Mesenchymal stem cell (in vitro differentiated cells and primary cell): ENCODE measurements around the gene ACSM5.

Experiments
- DNase-seq: peaks from one replicate; pipeline ENCODE4 v3.0.0-alpha.2; 2013
- H2AFZ ChIP-seq: one replicate; pipeline ENCODE4 v1.6.1; 2013; ENCODE audit warnings: low read depth, mild to moderate bottlenecking, control low read depth, inconsistent platforms, low read length, moderate library complexity
- H2AK5ac ChIP-seq: 2 replicates; pipeline ENCODE4 v1.6.1; 2013; ENCODE audit warnings: low read length, moderate library complexity, mild to moderate bottlenecking, inconsistent platforms; ENCODE audit not compliant: severe bottlenecking
- H2BK120ac ChIP-seq: one replicate; pipeline ENCODE4 v1.6.1; 2013; ENCODE audit warnings: low read depth, mild to moderate bottlenecking, inconsistent platforms, low read length, moderate library complexity
- H2BK12ac ChIP-seq, 2 experiments: one replicate each; pipeline ENCODE4 v1.6.1; 2013; ENCODE audit warnings: inconsistent platforms in 2 of 2, low read length in 2 of 2, mild to moderate bottlenecking in 2 of 2, moderate library complexity in 2 of 2, control low read depth in 1 of 2
- H2BK15ac ChIP-seq: one replicate; pipeline ENCODE4 v1.6.1; 2013; ENCODE audit warnings: mild to moderate bottlenecking, low read depth, inconsistent platforms; ENCODE audit not compliant: poor library complexity, severe bottlenecking
- H2BK5ac ChIP-seq: 2 replicates; pipeline ENCODE4 v1.6.1; 2013; ENCODE audit warnings: low read depth, mild to moderate bottlenecking, low read length, control low read depth, inconsistent platforms; ENCODE audit not compliant: poor library complexity, severe bottlenecking
- H3K14ac ChIP-seq, 2 experiments: one replicate each; pipeline ENCODE4 v1.6.1; 2013; ENCODE audit warnings: inconsistent platforms in 2 of 2, low read length in 2 of 2, control low read depth in 1 of 2, mild to moderate bottlenecking in 1 of 2, moderate library complexity in 1 of 2
- H3K18ac ChIP-seq, 2 experiments: one replicate each; pipeline ENCODE4 v1.6.1; 2013; ENCODE audit warnings: inconsistent platforms in 2 of 2, low read length in 2 of 2, control low read depth in 1 of 2, low read depth in 1 of 2, mild to moderate bottlenecking in 1 of 2
- H3K23ac ChIP-seq, 2 experiments: one replicate each; pipeline ENCODE4 v1.6.1; 2013; ENCODE audit warnings: inconsistent platforms in 2 of 2, low read length in 2 of 2, mild to moderate bottlenecking in 2 of 2, moderate library complexity in 2 of 2, control low read depth in 1 of 2
- H3K27ac ChIP-seq: 2 replicates; pipeline ENCODE4 v1.5.1; 2013; ENCODE audit warnings: mild to moderate bottlenecking, moderate library complexity, low read length, control low read depth, inconsistent platforms; ENCODE audit not compliant: poor library complexity, severe bottlenecking
- H3K27me3 ChIP-seq, 2 experiments: 2 replicates each; pipeline versions ENCODE4 v1.6.1 to v1.7.0; 2013; ENCODE audit warnings: low read length in 2 of 2, mild to moderate bottlenecking in 2 of 2, moderate library complexity in 2 of 2, control low read depth in 1 of 2, inconsistent platforms in 1 of 2; ENCODE audit not compliant: control insufficient read depth in 1 of 2, insufficient read depth in 1 of 2
- H3K36me3 ChIP-seq, 2 experiments: 2 replicates each; pipeline versions ENCODE4 v1.6.1 to v1.7.0; 2013; ENCODE audit warnings: low read length in 2 of 2, control low read depth in 1 of 2, inconsistent platforms in 1 of 2, low read depth in 1 of 2, mild to moderate bottlenecking in 1 of 2; ENCODE audit not compliant: insufficient read depth in 2 of 2, control insufficient read depth in 1 of 2
- H3K4ac ChIP-seq, 2 experiments: one replicate each; pipeline ENCODE4 v1.6.1; 2013; ENCODE audit warnings: inconsistent platforms in 2 of 2, low read length in 2 of 2, mild to moderate bottlenecking in 2 of 2, moderate library complexity in 2 of 2, control low read depth in 1 of 2, low read depth in 1 of 2
- H3K4me1 ChIP-seq: 2 replicates; pipeline ENCODE4 v1.6.1; 2013; ENCODE audit warnings: low read depth, low read length, control low read depth; ENCODE audit not compliant: control insufficient read depth, insufficient read depth
- H3K4me2 ChIP-seq: 2 replicates; pipeline ENCODE4 v1.6.1; 2013; ENCODE audit warnings: low read length, mild to moderate bottlenecking, inconsistent platforms; ENCODE audit not compliant: poor library complexity, severe bottlenecking
- H3K4me3 ChIP-seq, 2 experiments: 2 replicates each; pipeline versions ENCODE4 v1.5.1 to v1.7.0; 2013; ENCODE audit warnings: low read length in 2 of 2, mild to moderate bottlenecking in 2 of 2, control low read depth in 1 of 2, low read depth in 1 of 2; ENCODE audit not compliant: insufficient read depth in 1 of 2
- H3K79me1 ChIP-seq: replicated peaks from 2 replicates; pipeline ENCODE4 v1.6.1; 2013; ENCODE audit warnings: mild to moderate bottlenecking, control low read depth, low read length, inconsistent platforms; ENCODE audit not compliant: poor library complexity, severe bottlenecking
- H3K9ac ChIP-seq: 2 replicates; pipeline ENCODE4 v1.7.0; 2013; ENCODE audit warnings: mild to moderate bottlenecking, low read length, moderate library complexity
- H3K9me3 ChIP-seq: 2 replicates; pipeline ENCODE4 v1.7.0; 2013; ENCODE audit warnings: mild to moderate bottlenecking, low read length; ENCODE audit not compliant: control insufficient read depth
- H4K8ac ChIP-seq: one replicate; pipeline ENCODE4 v1.6.1; 2013; ENCODE audit warnings: inconsistent platforms, mild to moderate bottlenecking, low read length, moderate library complexity
- H4K91ac ChIP-seq: one replicate; pipeline ENCODE4 v1.6.1; 2013; ENCODE audit warnings: mild to moderate bottlenecking, low read length, inconsistent platforms
- WGBS: methylation state at CpG from one replicate; pipeline ENCODE4 v1.1.7; 2013; ENCODE audit warnings: mixed read lengths; 5-methylcytosine and 5-hydroxymethylcytosine counted together

The ACSM5 gene

DNA sequence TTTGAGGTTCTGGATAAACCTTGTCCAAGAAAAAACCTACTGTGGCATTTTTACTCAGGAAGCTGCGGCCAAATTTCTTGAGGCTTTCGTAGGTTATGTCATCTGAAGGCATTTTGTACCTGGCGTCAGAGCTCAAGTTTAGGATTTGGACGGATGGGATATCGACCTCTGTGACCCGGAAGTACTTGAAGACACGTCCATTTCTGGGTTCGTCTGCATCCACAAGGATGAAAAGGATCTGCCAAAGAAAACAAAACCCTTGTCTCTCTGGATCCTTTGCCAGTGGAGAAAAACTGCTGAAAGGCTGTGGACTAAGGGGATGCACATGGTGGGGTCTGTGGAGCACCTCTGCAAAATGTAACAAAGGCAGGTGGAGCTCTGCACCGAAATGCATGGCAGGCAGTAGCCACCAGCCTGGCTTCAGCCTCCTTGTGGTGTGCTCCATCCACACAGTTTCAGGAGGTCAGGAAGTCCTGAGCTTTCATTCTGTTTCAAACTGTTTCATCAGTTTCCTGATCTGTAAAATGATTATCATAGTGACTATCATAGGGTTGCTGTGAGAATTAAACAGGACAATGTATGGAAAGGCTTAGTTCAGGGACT, 39.8 kb upstream of the ACSM5 start:
- Histone ChIP-seq H3K4me2 (no peak overlapping the region), H3K4ac (no peak overlapping the region), H2AK5ac (no peak overlapping the region), H3K27me3 (peaks cover 0 to 18% of the 10 kb centered on the region in 2 experiments), H3K9ac (no peak overlapping the region), H2AFZ (no peak overlapping the region), H3K27ac (no peak overlapping the region), H3K18ac (no peak overlapping the region), H3K4me3 (no peak overlapping the region), H3K9me3 (no peaks in the 10 kb centered on the region), H4K91ac (no peak overlapping the region), H2BK12ac (no peak overlapping the region), H3K36me3 (no peaks in the 10 kb centered on the region), H2BK120ac (no peak overlapping the region), H2BK5ac (no peak overlapping the region), H3K4me1 (no peaks in the 10 kb centered on the region), H2BK15ac (no peak overlapping the region), H3K14ac (no peak overlapping the region), H3K79me1 (no peaks in the 10 kb centered on the region), H3K23ac (no peak overlapping the region), H4K8ac (no peak overlapping the region)
- no peak for DNase-seq
- 77% methylated on average over 9 of the region's 9 CpGs for WGBS

DNA sequence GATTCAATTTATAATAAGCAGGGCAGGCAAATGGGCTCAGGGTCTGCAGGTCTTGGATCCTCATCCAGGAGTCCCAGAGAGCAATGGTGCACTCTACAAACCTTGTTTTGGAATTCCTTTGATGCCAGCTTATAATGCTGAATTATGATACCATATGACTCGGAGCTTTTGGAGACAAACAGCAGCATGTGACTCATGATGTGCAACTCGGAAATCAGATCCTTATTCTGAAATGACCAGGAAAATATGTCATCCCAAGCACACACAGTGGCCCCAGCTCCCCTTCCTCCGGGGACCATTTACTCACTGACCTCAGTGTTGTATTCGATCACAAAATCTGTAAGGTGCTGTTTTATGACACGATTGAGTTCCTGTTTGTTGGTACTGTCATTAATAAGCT, 36.6 kb upstream of the ACSM5 start:
- Histone ChIP-seq H3K27me3 (peaks cover 0 to 30% of the 10 kb centered on the region in 2 experiments), H3K4ac (no peak overlapping the region), H2BK15ac (no peak overlapping the region), H2AFZ (no peak overlapping the region), H4K8ac (no peak overlapping the region), H3K4me3 (no peak overlapping the region), H2BK120ac (no peak overlapping the region), H2AK5ac (no peak overlapping the region), H3K18ac (no peak overlapping the region), H3K4me1 (no peaks in the 10 kb centered on the region), H3K79me1 (no peaks in the 10 kb centered on the region), H2BK12ac (no peak overlapping the region), H3K36me3 (no peaks in the 10 kb centered on the region), H4K91ac (no peak overlapping the region), H3K23ac (no peak overlapping the region), H3K27ac (no peak overlapping the region), H2BK5ac (no peak overlapping the region), H3K14ac (no peak overlapping the region), H3K4me2 (no peak overlapping the region), H3K9me3 (no peaks in the 10 kb centered on the region), H3K9ac (no peak overlapping the region)
- DNase-seq: no peak
- WGBS: 63% methylated on average over 3 of the region's 5 CpGs

DNA sequence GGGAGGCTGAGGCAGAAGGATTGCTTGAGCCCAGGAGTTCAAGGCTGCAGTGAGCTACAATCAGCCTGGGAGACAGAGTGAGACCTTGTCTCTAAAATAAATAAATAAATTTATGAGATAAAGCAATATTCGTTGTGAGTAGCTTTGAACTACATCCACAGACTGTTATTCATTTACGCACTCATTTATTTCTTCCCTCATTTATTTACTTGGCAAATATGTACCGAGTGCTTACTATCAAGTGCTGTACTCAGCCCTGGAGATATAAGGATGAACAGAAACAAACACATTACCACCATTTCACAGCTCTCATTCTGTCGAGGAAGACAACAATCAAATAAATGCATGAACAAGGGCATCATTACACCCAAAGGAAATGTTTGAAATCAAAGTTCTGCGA, 32.2 kb upstream of the ACSM5 start:
- Histone ChIP-seq H2AFZ (no peak overlapping the region), H3K27me3 (peaks cover 0 to 38% of the 10 kb centered on the region in 2 experiments), H3K9me3 (no peaks in the 10 kb centered on the region), H3K4me2 (no peak overlapping the region), H2BK120ac (no peak overlapping the region), H3K4me1 (peaks cover 3% of the 10 kb centered on the region), H3K36me3 (no peaks in the 10 kb centered on the region), H3K9ac (no peak overlapping the region), H2BK5ac (no peak overlapping the region), H2BK15ac (no peak overlapping the region), H3K23ac (no peak overlapping the region), H2AK5ac (no peak overlapping the region), H3K79me1 (no peaks in the 10 kb centered on the region), H3K27ac (no peak overlapping the region), H3K18ac (no peak overlapping the region), H3K4me3 (no peak overlapping the region), H2BK12ac (no peak overlapping the region), H3K4ac (no peak overlapping the region), H4K91ac (no peak overlapping the region), H4K8ac (no peak overlapping the region), H3K14ac (no peak overlapping the region)
- DNase-seq: no peak
- WGBS: 87% methylated on average over 4 of the region's 5 CpGs

DNA sequence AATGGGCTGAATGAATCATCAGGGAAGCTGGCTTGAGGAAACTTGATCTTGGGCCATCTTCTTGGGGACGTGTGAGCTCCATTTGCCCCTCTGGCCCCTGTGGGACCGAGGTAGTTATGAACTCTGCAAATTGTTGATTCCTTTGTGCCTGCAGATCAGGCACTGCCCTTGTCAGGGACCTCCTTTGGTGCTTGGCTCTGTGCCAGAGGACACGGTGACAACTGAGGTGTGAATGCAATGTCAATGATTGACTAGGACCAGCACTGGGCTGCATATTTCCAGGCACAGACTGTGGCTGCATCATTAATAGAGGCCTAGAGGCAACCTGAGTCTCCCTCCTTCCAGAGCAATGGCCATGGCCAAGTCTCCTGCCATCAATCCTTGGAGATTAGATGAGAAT, 28.6 kb upstream of the ACSM5 start:
- H3K14ac ChIP-seq: no peak overlapping the region
- H3K9me3 ChIP-seq: no peaks in the 10 kb centered on the region
- H3K27me3 ChIP-seq: peaks cover 9 to 40% of the 10 kb centered on the region in 2 experiments
- no peak overlapping the region for H3K4me3 ChIP-seq
- no peak overlapping the region for H2AK5ac ChIP-seq
- no peak overlapping the region for H3K23ac ChIP-seq
- no peak for DNase-seq
- peaks cover 3% of the 10 kb centered on the region for H3K4me1 ChIP-seq
- H2BK15ac ChIP-seq: no peak overlapping the region
- H3K36me3 ChIP-seq: no peaks in the 10 kb centered on the region
- H3K9ac ChIP-seq: no peak overlapping the region
- H3K4me2 ChIP-seq: no peak overlapping the region
- 69% methylated on average over 3 of the region's 3 CpGs for WGBS
- H3K4ac ChIP-seq: no peak overlapping the region
- H2BK12ac ChIP-seq: no peak overlapping the region
- H4K8ac ChIP-seq: no peak overlapping the region
- no peak overlapping the region for H3K18ac ChIP-seq
- no peak overlapping the region for H2AFZ ChIP-seq
- H2BK5ac ChIP-seq: no peak overlapping the region
- H3K27ac ChIP-seq: no peak overlapping the region
- no peak overlapping the region for H4K91ac ChIP-seq
- H3K79me1 ChIP-seq: no peaks in the 10 kb centered on the region
- H2BK120ac ChIP-seq: no peak overlapping the region
